Activated T-cell treated with anti-CD3 and anti-CD28 coated beads, Interleukin-2, amount 50 U/mL, for 48 hours (primary cell): ENCODE data around the gene FOXO1.

Source experiments
- DNase-seq, 2 experiments: peaks; one replicate each; pipeline ENCODE4 v3.0.0-alpha.2; 2020

The FOXO1 gene

GRCh38 chr13:40571338-40571963, 95.0 kb downstream of the FOXO1 start:
- no peak for DNase-seq

- DNase-seq = no peak
Observed at GRCh38 chr13:40570930-40571329, 95.5 kb downstream of the FOXO1 start.

- no peak for DNase-seq
Observed at GRCh38 chr13:40569024-40569350, 97.5 kb downstream of the FOXO1 start.

- no peak for DNase-seq
Observed at GRCh38 chr13:40568246-40569023, 98.0 kb downstream of the FOXO1 start.

- DNase-seq = no peak
Observed at GRCh38 chr13:40566811-40567210, 99.6 kb downstream of the FOXO1 start.

GRCh38 chr13:40565282-40566148, 100.9 kb downstream of the FOXO1 start:
- DNase-seq = peak in 1 of 2 experiments; percentile 42

GRCh38 chr13:40564342-40565001, 102.0 kb downstream of the FOXO1 start:
- DNase-seq = no peak

- DNase-seq = no peak
Observed at GRCh38 chr13:40563350-40564125, 102.9 kb downstream of the FOXO1 start.

GRCh38 chr13:40562975-40563349, 103.5 kb downstream of the FOXO1 start:
- DNase-seq = peak; percentile 44 to 49

- no peak for DNase-seq
Observed at GRCh38 chr13:40559915-40560314, 106.5 kb downstream of the FOXO1 start.

- no peak for DNase-seq
Observed at GRCh38 chr13:40558656-40559055, 107.8 kb downstream of the FOXO1 start.

- DNase-seq = no peak
Observed at GRCh38 chr13:40556453-40556852, 110.0 kb downstream of the FOXO1 start.

GRCh38 chr13:40553356-40553755, 113.1 kb downstream of the FOXO1 start:
- DNase-seq = no peak

- DNase-seq = no peak
Observed at GRCh38 chr13:40552895-40553294, 113.5 kb downstream of the FOXO1 start.

- no peak for DNase-seq
Observed at GRCh38 chr13:40550130-40550529, 116.3 kb downstream of the FOXO1 start.

GRCh38 chr13:40549500-40550094, 116.8 kb downstream of the FOXO1 start:
- no peak for DNase-seq

- DNase-seq = no peak
Observed at GRCh38 chr13:40547591-40548315, 118.7 kb downstream of the FOXO1 start.

GRCh38 chr13:40546047-40546446, 120.4 kb downstream of the FOXO1 start:
- no peak for DNase-seq

- no peak for DNase-seq
Observed at GRCh38 chr13:40540328-40541044, 126.0 kb downstream of the FOXO1 start.

GRCh38 chr13:40539576-40540327, 126.7 kb downstream of the FOXO1 start:
- no peak for DNase-seq
